Activated gamma-delta T cell treated with anti-CD3 and anti-CD28 coated beads, Interleukin-2, amount 50 U/mL, for 16 hours (primary cell): ENCODE results near the gene CEP126.

Experiments
- DNase-seq: peaks from one replicate; pipeline ENCODE4 v3.0.0-alpha.2; 2020; ENCODE audit warnings: low read depth

Gene CEP126, protein sequence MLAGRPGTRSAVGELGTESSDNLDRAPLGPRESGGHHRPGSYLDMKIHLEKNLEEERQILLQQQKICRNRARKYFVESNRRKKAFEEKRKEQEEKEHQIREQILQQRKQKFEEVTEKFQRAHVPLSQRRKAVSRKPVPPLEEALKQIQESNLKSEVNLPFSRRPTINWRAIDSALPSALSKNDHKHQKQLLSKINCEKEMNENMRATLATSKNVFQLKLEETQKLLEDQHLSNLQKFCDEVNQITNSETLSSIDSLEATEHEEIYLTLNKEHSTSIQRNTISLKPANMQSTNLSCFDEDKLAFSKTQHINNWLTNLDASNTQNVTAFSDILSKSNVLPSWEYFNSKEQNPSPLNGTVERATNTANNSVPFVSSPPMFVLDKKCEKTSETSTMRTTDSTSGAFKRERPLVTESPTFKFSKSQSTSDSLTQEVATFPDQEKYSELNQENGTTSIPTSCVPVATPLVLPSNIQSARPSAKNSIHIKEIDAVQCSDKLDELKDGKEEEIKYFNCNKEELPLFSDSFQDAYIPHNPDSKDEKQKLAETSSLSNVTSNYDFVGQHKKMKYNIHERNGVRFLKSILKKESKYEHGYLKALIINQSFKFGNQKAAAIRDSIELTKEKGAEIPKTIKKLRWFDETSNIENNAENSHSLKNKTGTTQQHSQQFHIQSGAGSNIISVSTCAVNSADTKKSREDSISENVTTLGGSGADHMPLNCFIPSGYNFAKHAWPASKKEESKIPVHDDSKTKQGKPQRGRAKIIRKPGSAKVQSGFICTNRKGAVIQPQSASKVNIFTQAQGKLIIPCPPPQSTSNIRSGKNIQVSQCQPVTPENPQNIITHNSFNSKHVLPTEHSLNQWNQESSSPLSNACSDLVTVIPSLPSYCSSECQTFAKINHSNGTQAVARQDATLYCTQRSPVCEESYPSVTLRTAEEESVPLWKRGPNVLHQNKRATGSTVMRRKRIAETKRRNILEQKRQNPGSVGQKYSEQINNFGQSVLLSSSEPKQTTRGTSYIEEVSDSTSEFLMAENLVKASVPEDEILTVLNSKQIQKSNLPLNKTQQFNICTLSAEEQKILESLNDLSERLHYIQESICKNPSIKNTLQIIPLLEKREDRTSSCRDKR

GRCh38 chr11:101914738-101915426, at the start of gene CEP126:
Gene CEP126 (plus strand): TSS chr11:101915010. CDS start chr11:101915285, 275 bp downstream.
- DNase-seq, result peak; percentile 88

DNA sequence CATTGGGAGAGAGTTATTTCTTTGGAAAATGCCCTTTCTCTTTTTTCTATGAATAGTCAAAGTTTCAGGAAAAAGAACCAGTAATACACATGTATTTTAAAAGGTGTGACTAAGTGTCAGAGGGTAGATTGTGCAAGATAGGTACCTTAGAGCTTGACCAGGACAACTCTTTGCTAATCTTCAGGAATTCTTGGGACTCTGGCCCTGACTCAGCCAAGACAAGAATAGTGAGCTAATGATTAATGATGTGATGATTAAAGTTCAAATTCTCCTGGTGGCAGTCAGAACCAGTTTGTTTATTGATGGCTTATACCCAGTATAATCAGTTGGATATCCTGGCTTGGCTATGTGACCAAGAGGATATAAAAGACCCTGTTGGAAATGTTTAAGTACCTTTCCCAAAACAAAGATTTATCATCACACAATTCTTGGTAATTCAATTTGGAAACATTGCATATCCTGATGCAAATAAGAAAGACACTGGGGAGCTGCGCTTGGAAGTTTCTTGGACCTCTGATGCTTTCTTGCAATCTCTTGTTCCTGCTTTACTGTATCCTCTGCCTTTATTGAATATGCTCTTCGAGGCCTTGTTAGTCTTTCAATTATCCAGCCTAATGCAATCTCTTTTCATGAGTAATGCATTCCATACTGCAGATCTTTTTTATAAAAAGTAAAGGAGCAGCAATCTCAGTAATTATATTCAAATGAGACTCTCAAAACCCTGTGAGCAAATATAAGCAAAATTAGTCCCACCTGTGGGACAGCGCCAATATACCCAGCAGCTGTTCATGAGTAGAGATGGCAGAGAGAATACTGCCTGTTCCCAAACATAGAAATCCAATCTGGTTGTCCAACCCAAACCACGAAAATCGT, 48.0 kb upstream of the CEP126 start:
- no peak for DNase-seq

GRCh38 chr11:101867951-101868350, 46.9 kb upstream of the CEP126 start:
- DNase-seq, result no peak

GRCh38 chr11:101870510-101870909, 44.3 kb upstream of the CEP126 start:
- DNase-seq, result no peak

GRCh38 chr11:101872171-101872882, 42.5 kb upstream of the CEP126 start:
- no peak for DNase-seq

- no peak for DNase-seq
Measured at GRCh38 chr11:101880222-101880621, 34.6 kb upstream of the CEP126 start.

- DNase-seq, result no peak
Measured at GRCh38 chr11:101881586-101881985, 33.2 kb upstream of the CEP126 start.

GRCh38 chr11:101885631-101886030, 29.2 kb upstream of the CEP126 start:
- no peak for DNase-seq

DNA sequence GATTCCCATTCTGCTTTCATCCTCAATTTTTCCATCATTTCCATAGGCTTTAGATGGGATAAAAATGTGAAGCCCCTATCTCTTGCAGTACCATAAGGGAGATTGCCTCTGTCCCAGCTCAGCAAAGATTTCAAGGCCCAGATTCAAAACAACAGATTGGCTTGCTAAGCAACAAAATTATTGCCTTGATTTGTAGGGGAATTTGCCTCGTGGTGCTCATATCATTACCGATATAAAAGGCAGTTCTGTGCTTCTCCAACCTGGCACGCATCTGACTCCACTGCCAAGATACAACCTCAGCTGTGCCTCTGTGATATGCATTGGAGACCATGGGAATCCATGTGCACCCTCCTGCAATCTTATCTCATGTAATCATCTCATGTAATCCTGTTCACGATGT, 25.0 kb upstream of the CEP126 start:
- no peak for DNase-seq

GRCh38 chr11:101894505-101894904, 20.3 kb upstream of the CEP126 start:
- no peak for DNase-seq

DNA sequence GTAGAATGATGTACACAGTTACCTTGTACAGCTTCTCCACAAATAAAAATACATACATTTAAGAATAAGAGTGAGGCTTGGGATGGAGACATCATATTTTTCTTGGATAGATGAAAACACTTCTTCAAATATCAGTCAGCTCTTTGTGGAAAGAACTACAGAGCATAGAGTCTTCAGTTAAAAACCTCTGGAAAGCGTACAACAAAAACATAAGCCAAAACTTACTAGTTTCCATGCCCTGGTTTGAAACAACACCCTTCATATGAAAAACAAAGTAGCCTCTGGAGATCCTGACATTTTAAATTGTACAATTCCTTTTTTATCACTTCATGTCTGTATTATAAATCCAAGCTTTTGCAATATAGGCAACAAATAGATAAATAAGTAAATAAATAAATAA, 7.0 kb upstream of the CEP126 start:
- no peak for DNase-seq

- no peak for DNase-seq
Measured at GRCh38 chr11:101909087-101909486, 5.7 kb upstream of the CEP126 start.

DNA sequence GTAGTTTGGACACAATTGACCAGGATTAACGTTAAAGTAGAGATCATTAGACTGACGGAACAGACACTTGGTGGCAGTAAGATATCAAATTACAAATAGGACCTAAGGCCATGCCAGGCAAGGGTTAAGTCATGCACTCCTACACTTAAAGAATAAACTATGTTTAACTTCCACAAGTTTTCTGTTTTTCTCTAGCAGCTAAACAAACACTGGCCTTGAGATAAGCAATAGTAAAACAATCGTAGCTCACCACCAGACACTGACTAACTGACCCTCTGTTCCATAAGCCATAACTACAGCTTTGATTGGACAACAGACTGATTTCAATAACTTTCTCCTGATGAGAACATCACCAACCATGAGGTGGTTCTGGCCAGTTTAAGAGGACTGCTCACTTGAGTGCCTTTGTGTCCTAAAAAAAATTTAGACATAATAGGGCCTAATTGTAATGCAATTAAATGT, 2.0 kb upstream of the CEP126 start:
- DNase-seq, result no peak

GRCh38 chr11:101913656-101914055, 1.2 kb upstream of the CEP126 start:
- DNase-seq, result no peak

DNA sequence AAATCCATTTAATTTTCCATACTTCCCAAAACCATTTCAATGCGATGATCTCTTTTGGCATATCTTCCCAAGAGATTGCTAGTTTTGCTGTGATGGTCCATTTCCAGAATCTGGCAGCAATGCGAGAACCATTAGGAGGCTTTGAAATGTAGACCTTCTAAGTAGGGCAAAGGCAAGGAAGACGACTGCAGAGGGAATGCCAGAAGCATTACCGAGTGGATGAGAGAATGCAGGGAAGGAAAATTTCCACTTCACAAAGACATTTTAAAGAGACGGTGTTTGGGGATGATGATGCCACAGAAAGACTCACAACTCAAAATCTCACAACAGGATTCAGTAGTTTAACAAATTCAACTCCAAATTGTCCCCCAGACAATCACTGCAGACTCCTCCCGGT, 471 bp upstream of the CEP126 start:
- DNase-seq, result no peak

DNA sequence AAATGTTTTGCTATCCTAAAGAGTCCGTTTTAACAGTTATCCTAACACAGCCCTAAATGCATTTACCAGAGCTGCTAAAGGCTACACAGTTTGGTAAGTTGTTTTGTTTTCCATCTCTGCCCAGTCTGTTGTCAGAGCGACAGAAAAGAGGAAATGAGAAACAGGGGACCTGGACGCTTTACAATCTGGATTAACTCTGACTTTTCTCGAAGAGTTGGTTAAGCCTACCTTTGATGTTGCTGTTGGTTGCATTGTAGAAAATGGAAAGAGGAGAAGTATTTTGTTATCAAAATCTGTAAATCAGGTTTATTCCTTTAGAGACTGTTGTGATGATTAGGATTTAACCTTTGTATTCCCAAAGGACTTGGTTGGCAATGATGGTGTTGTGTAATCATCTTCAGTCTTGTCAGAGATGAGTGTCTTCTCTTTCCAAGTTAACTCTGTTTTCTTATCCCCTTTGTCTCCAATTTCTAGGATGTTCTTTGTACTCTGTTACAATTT, 1.0 kb downstream of the CEP126 start:
- DNase-seq, result no peak

DNA sequence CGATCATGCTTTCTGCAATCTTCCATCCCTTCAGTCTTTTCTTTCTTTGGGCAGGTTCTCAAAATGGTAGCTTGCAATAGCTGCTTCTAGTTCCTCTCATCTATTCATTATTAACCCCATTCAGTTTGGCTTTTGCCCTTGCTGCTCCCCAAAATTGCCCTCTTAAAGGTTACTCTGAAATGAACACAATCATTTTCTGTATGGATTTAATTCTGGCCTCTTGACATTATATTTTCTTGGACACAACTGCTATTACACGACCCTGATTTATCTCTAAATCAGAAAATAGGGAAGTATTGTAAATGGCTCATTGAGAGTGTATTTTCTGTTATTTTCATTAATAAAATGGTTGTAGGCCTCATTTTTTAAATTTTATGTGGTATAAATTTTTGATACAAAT, 1.6 kb downstream of the CEP126 start, which contains the start of gene ANGPTL5:
Gene ANGPTL5, minus strand, starts transcription at position 101 of the 400 bp plus-strand sequence. CDS start 8,613 bp downstream, outside the sequence.
- no peak for DNase-seq

GRCh38 chr11:101917226-101917625, 2.4 kb downstream of the CEP126 start:
- DNase-seq, result no peak

- DNase-seq, result no peak
Measured at GRCh38 chr11:101920992-101921391, 6.2 kb downstream of the CEP126 start.

DNA sequence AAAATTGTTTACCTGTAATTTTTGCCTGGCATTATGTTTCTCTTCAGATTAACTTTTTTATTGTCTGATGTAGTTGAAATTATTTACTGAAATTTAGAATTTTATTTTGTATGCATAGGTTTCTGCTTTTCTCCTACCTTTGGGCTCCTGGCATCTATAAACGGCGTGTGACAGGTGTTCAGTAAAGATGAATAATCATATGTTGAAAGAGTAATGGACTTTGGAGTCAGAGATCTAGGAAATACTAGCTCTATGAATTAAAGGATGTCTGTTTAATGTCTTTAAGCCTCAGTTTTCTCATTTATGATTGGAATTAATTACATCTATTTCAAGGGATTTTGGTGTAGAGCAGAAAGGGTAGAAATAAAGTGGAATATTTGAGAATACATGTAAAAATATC, 8.7 kb downstream of the CEP126 start:
- DNase-seq, result no peak
